Stimulated activated CD4-positive, alpha-beta T cell treated with anti-CD3 and anti-CD28 coated beads, Interleukin-15, amount 100 ng/mL, for 48 hours (primary cell): ENCODE data around the gene CACNA1H.
"Not testable (repeated sequence)": the region's sequence is repeated elsewhere in the genome, so short reads cannot be mapped to it uniquely, and the experiment has no call there.

Experiments used
- DNase-seq, 2 donors: peaks; one replicate each; pipeline ENCODE4 v3.0.0-alpha.2; 2020; ENCODE audit warnings: low read depth in 2 of 2

The CACNA1H gene

DNA sequence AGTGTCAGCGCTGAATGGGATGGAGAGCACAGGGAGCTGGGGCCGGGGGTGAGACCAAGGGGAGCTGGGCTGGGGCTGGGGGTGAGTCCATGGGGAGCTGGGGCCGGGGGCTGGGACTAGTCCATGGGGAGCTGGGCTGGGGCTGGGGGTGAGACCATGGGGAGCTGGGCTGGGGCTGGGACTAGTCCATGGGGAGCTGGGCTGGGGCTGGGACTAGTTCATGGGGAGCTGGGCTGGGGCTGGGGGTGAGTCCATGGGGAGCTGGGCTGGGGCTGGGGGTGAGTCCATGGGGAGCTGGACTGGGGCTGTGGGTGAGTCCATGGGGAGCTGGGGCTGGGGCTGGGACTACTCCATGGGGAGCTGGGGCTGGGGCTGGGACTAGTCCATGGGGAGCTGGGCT lies 101.9 kb downstream of the CACNA1H start:
- not testable (repeated sequence) for DNase-seq

DNA sequence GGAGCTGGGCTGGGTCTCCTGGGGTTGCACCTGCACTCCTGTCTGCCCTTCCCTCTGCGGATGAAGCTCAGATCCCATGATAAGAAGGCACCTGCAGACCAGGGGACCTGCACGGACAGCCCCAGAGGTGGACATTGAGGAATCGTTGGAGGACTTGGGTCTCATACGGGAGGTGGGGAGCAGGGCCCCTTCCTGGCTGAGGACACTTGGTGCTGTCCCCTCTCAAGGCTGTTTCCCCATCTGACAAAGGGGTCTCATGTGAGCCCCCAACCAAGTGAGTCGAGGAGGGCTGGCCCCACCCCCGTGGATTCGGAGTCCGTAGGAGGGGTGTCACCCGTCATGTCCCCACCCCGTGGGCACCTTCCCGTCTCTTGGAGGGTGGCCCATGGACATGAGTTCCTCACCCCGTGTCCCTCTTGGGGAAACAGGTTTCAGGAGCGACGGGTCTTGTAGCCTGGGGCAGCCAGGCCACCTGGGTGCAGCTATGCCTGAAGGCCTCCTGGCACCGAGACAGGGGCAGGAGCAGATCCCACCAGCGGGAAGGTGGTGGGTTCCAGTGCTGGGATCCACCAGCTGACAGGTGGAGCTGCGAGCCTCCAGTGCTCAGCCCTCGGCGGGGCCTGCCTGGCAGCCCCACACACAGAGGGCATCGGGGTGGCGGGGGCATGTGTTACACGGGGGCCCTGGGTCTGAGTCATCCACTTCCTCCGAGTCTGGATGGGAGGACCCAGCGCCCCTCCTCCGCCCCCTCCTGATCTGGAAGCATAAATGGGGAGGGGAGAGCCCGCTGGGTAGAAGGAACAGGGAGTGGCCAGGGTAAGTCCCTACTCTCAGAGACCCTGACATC lies 102.6 kb downstream of the CACNA1H start, which contains the start of gene TPSD1:
Gene TPSD1 (plus strand): TSS at position 794 of the 847 bp plus-strand sequence. CDS start 212 bp downstream, outside the sequence.
- not testable (repeated sequence) for DNase-seq

DNA sequence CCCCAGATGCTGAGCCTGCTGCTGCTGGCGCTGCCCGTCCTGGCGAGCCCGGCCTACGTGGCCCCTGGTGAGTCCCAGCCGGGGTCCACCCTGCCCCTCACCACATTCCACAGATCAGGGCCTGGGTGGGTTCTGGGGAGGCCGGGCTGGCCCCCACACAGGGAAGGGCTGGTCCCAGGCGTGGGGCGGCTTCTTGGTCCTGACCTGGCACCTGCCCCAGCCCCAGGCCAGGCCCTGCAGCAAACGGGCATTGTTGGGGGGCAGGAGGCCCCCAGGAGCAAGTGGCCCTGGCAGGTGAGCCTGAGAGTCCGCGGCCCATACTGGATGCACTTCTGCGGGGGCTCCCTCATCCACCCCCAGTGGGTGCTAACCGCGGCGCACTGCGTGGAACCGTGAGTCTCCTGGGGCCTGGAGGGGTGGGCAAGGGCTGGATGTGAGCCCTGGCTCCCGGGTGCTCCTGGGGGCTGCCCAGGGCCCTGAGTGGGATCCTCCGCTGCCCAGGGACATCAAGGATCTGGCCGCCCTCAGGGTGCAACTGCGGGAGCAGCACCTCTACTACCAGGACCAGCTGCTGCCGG lies 103.5 kb downstream of the CACNA1H start:
- DNase-seq, result not testable (repeated sequence)

DNA sequence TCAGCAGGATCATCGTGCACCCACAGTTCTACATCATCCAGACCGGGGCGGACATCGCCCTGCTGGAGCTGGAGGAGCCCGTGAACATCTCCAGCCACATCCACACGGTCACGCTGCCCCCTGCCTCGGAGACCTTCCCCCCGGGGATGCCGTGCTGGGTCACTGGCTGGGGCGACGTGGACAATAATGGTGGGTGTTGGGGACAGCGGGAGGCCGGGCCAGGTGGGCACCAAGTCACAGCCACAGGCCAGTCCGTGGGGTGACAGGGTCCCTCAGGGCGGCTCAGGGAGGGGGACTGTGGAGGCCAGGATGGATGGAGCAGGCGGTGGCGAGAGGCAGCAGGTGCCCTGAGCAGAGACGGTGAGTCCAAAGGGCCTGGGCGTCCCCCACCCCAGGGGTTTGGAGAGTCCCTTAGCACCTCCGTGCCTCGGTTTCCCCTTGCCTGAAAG lies 104.0 kb downstream of the CACNA1H start:
- no peak for DNase-seq

DNA sequence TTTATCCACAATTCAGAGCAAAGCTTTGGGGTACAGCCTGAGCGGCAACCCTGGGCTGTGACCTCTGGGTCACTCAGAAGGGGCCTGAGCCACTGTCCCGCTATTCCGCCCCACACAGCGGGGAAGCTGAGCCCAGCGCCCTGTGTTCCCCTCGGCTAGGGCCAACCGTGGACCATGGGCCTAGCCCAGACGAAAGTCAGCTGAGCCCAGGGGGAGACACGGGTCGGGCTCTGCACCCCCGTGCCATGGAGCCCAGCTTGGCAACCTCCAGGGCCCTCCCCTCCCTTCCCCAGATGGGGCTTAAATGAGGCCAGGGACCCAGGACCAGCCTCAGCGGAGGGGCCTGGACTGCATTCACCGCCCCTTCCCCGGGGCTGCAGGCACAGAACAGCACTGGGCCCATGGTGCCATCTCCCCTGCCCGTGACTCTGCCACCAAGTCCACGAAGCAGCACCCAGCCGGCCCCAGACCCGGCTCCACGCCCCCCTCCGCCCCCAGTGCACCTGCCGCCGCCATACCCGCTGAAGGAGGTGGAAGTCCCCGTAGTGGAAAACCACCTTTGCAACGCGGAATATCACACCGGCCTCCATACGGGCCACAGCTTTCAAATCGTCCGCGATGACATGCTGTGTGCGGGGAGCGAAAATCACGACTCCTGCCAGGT lies 104.8 kb downstream of the CACNA1H start:
- DNase-seq, result no peak

DNA sequence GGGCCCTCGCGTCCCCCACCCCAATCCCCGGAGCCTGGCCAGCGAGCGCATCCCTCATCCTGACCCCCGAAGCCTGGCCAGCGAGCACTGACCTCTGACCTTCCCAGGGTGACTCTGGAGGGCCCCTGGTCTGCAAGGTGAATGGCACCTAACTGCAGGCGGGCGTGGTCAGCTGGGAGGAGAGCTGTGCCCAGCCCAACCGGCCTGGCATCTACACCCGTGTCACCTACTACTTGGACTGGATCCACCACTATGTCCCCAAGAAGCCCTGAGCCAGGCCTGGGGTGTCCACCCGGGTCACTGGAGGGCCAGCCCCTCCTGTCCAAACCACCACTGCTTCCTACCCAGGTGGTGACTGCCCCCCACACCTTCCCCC lies 105.3 kb downstream of the CACNA1H start:
- no peak for DNase-seq

DNA sequence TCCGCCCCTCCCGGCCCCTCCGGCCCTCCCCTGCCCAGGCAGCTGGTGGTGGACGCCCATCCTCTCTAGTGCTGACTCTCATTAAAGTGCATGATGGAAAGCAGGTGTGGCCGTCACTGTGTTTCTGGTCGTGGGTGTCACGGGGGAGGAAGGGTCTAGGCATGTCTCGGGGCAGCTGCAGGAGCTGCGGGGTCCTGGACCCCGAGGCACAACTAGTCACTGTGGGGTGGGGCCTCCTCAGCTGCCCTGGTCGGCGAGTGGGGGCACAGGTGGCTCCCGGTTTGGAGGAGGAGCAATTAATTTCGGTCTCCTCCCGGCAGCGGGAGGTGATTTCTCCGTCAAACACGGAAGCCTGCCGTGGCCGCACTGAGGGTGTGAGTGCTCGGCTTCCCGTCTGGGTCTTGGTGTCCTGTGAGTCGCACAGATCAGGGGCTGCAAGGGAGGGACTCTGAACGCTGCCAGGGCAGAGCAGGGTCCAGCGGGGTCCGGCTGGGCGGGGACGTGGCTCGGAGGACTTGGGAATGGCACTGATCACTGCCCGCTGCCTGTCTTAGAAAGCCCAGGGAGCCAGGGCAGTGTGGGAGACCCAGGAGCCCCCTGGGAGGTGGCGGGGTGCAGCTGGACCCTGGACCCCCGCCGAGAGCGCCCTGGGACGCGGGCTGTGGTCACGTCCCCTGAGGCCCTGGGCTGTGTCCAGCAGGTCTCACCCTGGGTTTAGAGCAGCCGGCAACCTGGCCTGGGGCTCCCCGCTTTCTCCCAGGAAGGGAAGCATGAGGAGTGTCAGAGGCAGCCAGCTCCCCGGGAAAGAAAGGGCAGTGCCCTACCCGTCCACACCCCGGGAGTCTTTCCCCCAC lies 106.2 kb downstream of the CACNA1H start:
- DNase-seq, result no peak

DNA sequence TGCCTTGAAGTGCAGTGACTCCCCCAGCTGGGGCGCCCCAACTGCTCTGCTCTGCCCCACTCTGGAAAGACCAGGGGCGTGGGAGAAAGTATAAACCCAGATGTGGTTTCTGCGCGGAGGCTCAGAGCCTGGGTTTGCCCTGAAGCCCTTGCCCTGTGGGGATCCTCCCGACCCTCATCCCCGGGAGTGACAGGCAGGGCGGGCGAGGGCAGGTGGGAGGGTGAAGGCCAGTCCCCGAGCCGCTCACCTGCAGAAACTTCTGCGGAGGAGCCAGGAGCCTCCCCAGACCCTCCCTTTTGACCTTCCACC lies 106.8 kb downstream of the CACNA1H start:
- DNase-seq, result no peak

DNA sequence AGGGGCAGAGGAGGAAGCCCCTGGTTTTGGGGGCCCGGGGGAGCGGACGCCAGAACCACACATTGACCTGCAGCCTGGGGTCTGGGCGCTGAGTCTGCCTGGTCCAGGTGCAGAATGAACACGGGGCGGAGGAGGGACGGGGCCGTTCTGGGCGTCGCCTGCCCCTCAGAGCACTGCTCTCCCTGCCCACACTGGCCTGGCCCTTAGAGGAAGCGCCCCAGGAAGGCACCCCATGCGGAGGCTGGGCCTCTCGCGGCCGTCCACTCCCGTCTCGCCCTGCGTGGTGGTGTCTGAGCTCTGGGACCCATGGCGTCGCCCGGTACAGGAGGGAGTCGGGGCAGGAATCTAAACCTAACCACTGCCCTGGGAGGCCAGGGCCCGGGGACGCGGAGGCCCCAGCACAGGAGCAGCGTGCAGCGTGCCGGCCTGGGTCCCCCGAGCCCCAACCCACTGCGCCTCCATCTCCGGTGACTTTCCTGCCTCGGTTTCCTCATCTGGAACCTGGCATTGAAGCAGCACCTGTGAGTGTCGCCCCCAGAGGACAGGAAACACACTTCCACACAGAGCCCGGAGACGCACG lies 107.3 kb downstream of the CACNA1H start:
- DNase-seq, result no peak

DNA sequence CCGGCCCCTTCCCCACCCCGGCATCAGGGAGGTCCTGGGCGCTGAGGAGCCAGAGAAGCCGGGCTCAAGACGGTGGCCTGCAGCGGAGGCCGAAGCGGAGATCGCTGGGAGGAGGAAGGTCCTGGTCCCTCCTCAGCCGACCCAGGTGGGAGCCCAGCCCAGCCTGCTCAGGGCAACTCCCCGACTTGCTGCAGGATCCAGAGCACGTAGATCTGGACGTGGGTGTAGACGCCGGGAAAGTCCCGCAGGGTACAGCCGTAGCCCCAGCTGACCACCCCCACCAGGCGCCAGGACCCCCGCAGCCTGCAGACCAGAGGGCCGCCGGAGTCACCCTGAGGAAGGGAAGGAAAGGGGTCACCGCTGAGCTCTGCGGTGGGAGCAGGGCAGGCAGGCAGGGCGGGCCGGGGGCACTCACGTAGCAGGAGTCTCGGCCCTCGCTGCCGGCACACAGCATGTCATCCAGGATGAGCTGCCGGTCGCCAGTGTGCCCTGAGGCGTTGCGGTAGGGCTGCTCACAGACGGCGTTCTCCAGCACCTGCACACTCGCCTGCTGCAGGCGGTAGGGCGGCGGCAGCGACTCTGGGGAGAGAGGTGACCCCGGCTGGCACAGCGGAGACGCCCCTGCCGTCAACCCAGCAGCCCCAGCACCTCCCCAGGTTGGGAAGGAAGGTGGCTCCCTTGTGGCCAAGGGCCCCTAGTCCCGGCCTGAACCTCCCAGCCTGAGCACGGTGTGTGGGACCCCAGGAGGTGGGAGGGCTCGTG lies 108.4 kb downstream of the CACNA1H start:
- DNase-seq, result no peak

DNA sequence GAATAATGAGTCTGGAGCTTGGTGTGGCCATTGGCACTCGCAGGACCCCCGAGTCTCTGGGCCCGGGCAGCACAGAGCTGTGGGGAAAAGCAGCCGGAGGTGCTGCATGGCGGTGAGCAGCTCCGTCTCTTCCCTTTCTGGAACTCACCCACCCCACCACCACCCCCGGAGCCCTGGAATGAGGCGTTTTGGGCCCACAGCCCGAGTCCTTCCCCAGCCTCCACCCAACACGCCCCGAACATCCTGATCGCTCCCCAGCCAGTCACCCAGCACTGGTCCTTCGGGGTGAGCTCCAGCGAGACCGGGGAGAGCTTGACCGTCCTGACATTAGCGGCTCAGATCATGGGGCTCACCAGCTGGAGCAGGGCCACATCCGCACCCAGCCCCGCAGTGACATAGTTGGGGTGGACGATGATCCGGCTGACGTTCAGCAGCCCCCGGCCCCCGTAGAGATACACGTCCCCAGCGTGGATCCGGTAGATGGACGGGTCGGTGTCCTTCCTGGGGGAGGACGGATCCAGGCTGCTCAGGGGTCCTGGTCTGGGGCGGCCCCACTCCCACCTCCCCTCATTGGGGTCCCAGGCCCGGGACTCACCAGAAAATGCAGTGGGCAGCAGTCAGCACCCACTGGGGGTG lies 109.4 kb downstream of the CACNA1H start:
- DNase-seq, result no peak

DNA sequence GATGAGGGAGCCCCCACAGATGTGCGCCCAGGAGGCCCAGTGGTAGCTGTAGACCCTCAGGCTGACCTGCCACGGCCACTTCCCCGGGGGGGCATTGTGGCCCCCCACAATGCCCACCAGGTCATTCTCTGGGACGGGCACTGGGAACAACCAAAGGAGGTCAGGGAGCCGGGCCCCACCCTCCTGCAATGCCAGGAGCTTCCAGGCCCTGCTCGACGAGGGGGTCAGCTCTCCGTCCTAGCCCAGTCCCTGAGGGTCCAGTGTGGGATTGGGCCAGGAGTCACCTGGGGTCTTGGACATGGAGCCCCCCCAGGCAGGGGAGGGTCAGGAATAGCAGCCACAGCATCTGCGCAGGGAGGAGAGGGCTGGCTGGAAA lies 109.9 kb downstream of the CACNA1H start:
- DNase-seq, result no peak

DNA sequence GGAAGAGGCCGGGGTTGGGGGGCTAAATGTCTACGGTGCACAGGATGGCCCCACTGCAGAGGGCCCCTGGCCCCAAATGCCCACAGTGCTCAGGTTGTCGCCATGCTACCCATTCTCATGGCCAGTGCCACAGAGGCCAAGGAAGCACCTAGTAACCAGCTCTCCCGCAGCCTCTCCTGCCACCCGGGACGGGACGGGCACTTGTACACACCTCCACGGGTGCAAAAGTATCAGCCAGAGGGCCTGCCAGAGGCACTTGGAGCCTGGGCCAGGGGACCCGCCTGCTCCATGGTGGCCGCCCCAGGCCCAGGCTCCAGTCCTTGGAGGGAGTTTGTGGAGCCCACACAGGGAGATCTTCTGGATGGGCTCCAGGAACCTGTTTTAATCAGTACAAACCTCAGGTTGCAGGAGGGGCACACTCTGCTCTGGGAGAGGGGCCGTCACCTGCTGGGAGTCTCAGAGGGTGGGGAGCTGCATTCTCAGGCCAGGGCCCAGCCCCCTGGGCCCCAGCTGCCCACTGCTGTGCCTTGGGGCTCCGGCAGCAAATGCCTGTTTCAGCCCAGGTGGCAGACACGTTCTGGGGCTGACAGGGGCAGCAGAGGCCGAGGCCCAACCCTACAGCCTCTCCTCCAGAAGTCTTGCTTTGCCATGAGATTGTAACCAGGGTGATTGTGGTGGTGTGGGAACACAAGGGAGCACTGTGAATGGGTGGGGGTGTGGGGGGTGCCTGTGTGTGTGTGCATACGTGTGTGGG lies 110.9 kb downstream of the CACNA1H start:
- no peak for DNase-seq

DNA sequence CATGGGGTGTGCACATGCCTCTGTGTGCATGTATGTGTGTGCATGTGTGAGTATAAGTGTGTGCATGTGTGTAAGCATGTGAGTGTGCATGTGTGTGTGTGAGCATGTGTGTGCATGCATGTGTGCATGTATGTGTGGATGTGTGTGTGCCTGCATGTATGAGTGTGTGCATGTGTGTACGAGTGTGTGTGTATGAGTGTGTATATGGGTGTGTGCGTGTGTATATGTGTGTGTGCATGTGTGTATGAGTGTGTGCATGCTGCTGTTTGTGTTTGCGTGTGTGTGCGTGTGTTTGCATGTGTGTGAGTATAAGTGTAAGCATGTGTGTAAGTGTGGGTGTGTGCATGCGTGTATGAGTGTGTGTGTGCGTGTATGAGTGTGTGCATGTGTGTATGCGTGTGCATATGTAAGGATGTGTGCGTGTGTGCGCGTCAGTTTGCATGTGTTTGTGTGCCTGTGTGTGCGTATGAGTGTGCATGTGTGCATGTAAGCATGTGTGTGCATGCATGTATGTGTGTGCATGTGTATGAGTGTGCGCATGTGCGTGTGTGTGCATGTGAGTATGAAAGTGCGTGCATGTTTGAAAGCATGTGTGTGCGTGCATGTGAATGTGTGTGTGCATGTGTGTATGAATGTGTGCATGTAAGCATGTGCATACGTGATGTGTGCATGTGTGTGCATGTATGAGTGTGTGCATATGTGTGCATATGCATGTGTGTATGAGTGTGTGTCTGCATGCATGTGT lies 111.6 kb downstream of the CACNA1H start:
- DNase-seq, result no peak

DNA sequence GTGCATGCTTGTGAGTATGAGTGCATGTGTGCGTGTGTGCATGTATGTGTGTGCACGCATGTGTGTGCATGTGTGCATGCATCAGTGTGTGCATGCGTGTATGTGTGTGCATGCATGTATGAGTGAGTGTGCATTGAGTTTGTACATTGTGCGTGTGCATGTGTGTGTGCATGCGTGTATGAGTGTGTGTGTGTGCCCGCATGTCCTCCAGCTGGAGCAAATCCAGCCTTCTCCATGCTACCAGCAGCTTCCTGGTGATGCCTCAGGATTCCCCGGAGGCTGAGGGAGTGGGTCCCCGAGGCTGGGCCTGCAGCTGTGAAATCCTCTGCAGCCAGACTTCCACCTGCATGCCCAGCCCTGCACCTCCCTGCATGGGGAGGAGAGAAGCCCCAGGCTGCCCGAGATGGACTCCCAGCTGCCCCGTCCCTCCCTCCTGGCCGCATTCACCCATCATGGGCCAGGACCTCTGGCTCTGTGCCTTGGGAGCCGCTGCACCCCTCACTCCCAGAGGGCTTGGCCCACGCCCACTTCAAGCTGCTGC lies 112.3 kb downstream of the CACNA1H start:
- no peak for DNase-seq

DNA sequence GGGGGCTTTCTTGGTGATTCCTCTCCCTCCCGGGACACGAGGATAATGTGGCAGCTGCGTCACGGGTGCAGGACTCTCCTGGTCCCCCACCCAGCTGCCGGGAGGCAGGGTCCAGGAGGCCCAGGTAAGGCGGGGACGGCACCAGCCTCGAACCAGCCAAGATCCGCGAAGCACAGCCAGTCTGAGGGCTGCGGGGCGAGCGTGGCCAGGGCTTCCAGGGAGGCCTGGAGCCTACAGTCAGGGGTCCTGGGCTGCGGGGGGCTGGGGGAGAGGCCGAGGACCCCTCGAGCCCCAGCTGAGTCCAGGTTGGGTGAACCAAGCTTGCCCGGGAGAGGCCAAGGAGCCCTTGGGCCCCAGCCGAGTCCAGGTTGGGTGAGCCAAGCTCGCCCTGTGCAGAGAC lies 112.9 kb downstream of the CACNA1H start:
- DNase-seq, result no peak

DNA sequence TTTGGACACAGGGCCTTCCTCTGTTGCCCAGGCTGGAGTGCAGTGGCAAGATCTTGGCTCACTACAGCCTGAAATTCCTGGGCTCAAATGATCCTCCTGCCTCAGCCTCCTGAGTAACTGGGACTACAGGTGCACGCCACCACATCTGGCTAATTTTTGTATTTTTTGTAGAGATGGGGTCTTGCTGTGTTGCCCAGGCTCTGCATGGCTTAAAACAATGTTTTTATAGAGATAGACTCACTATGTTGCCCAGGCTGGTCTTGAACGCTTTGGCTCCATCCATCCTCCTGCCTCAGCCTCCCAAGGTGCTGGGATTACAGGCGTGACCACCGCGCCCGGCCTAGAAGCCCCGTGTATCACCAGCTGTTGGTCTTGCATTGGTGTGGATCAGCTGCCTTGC lies 116.5 kb downstream of the CACNA1H start:
- not testable (repeated sequence) for DNase-seq

DNA sequence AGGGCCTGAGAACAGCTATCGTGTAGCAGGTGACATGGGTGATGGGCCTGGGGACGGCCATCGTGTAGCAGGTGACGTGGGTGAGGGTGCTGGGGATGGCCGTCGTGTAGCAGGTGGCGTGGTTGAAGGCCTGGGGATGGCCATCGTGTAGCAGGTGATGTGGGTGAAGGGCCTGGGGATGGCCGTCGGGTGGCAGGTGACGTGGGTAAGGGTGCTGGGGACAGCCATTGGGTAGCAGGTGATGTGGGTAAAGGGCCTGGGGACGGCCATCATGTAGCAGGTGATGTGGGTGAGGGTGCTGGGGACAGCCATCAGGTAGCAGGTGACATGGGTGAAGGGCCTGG lies 118.4 kb downstream of the CACNA1H start:
- no peak for DNase-seq
